H9 (cell line): Measurements from ENCODE around the gene TRIM67. TPM values are rescaled to one million over a fixed set of nuclear protein-coding genes. Genes with fewer than 3 reads are reported as not detected.

Experiments used
- DNase-seq: peaks from one replicate; pipeline ENCODE4 v3.0.0-alpha.2; 2017
- H2AFZ ChIP-seq: one replicate; pipeline ENCODE4 v1.6.1; 2013; ENCODE audit warnings: mild to moderate bottlenecking, low read length, control low read depth, moderate library complexity
- H2AK5ac ChIP-seq: 2 replicates; pipeline ENCODE4 v1.6.1; 2013; ENCODE audit warnings: low read length, control low read depth, mixed read lengths; ENCODE audit not compliant: insufficient read length
- H2BK120ac ChIP-seq: one replicate; pipeline ENCODE4 v1.6.1; 2013; ENCODE audit warnings: low read depth, mild to moderate bottlenecking, low read length, control low read depth, inconsistent platforms; ENCODE audit not compliant: poor library complexity, severe bottlenecking
- H2BK12ac ChIP-seq: 2 replicates; pipeline ENCODE4 v1.6.1; 2013; ENCODE audit warnings: low read length, control low read depth, mixed read lengths, low read depth; ENCODE audit not compliant: insufficient read length
- H2BK15ac ChIP-seq: 2 replicates; pipeline ENCODE4 v1.6.1; 2013; ENCODE audit warnings: low read depth, low read length, control low read depth
- H2BK20ac ChIP-seq: one replicate; pipeline ENCODE4 v1.6.1; 2013; ENCODE audit warnings: low read depth, mild to moderate bottlenecking, low read length, control low read depth, inconsistent platforms; ENCODE audit not compliant: poor library complexity, severe bottlenecking
- H2BK5ac ChIP-seq: 2 replicates; pipeline ENCODE4 v1.6.1; 2013; ENCODE audit warnings: low read length, control low read depth, mixed read lengths; ENCODE audit not compliant: insufficient read length
- H3K14ac ChIP-seq: 2 replicates; pipeline ENCODE4 v1.6.1; 2013; ENCODE audit warnings: low read length, control low read depth; ENCODE audit not compliant: insufficient read depth
- H3K18ac ChIP-seq: 2 replicates; pipeline ENCODE4 v1.6.1; 2013; ENCODE audit warnings: low read depth, mild to moderate bottlenecking, mixed read lengths, low read length, control low read depth; ENCODE audit not compliant: insufficient read length
- H3K23ac ChIP-seq: 2 replicates; pipeline ENCODE4 v1.6.1; 2013; ENCODE audit warnings: low read length, control low read depth, mixed read lengths, low read depth; ENCODE audit not compliant: insufficient read length
- H3K23me2 ChIP-seq: 2 replicates; pipeline ENCODE4 v1.6.1; 2013; ENCODE audit warnings: low read depth, mild to moderate bottlenecking, mixed read lengths, low read length, control low read depth; ENCODE audit not compliant: insufficient read length, poor library complexity, severe bottlenecking
- H3K27ac ChIP-seq: 2 replicates; pipeline ENCODE4 v1.5.1; 2013; ENCODE audit warnings: low read length, control low read depth, mixed read lengths, low read depth; ENCODE audit not compliant: insufficient read length
- H3K27me3 ChIP-seq: 2 replicates; pipeline ENCODE4 v1.6.1; 2013; ENCODE audit warnings: low read length, control low read depth, inconsistent platforms; ENCODE audit not compliant: insufficient read depth
- H3K4ac ChIP-seq: 2 replicates; pipeline ENCODE4 v1.6.1; 2013; ENCODE audit warnings: low read depth, mild to moderate bottlenecking, control low read depth, inconsistent platforms, low read length, moderate library complexity
- H3K4me1 ChIP-seq: 2 replicates; pipeline ENCODE4 v1.6.1; 2013; ENCODE audit warnings: low read length, control low read depth, inconsistent platforms; ENCODE audit not compliant: insufficient read depth
- H3K4me2 ChIP-seq: 2 replicates; pipeline ENCODE4 v1.6.1; 2013; ENCODE audit warnings: low read length, control low read depth, mixed read lengths; ENCODE audit not compliant: insufficient read length, insufficient read depth
- H3K56ac ChIP-seq: 2 replicates; pipeline ENCODE4 v1.6.1; 2013; ENCODE audit warnings: low read depth, mild to moderate bottlenecking, mixed read lengths, low read length, control low read depth; ENCODE audit not compliant: insufficient read length
- H3K79me1 ChIP-seq: 2 replicates; pipeline ENCODE4 v1.6.1; 2013; ENCODE audit warnings: low read depth, mild to moderate bottlenecking, moderate library complexity, low read length, control low read depth, inconsistent platforms; ENCODE audit not compliant: insufficient read depth, poor library complexity, severe bottlenecking
- H3K79me2 ChIP-seq: 2 replicates; pipeline ENCODE4 v1.6.1; 2013; ENCODE audit warnings: low read length, control low read depth, inconsistent platforms; ENCODE audit not compliant: insufficient read depth
- H3K9ac ChIP-seq: 2 replicates; pipeline ENCODE4 v1.6.1; 2013; ENCODE audit warnings: low read length, control low read depth, mixed read lengths; ENCODE audit not compliant: insufficient read length; ENCODE audit errors: extremely low read depth
- H3K9me3 ChIP-seq: one replicate; pipeline ENCODE4 v1.6.1; 2013; ENCODE audit warnings: low read depth, low read length, inconsistent platforms; ENCODE audit not compliant: control insufficient read depth
- H3T11ph ChIP-seq: one replicate; pipeline ENCODE4 v1.6.1; 2013; ENCODE audit warnings: mild to moderate bottlenecking, low read length, control low read depth, inconsistent platforms
- H4K20me1 ChIP-seq: one replicate; pipeline ENCODE4 v1.6.1; 2013; ENCODE audit not compliant: control insufficient read depth, insufficient read length, insufficient read depth
- H4K5ac ChIP-seq: 2 replicates; pipeline ENCODE4 v1.6.1; 2013; ENCODE audit warnings: low read depth, mild to moderate bottlenecking, mixed read lengths, low read length, control low read depth; ENCODE audit not compliant: insufficient read length
- H4K8ac ChIP-seq: replicated peaks from 2 replicates; pipeline ENCODE4 v1.6.1; 2013; ENCODE audit warnings: low read length, control low read depth, mixed read lengths, low read depth; ENCODE audit not compliant: insufficient read length
- H4K91ac ChIP-seq: 2 replicates; pipeline ENCODE4 v1.6.1; 2013; ENCODE audit warnings: low read depth, mild to moderate bottlenecking, moderate library complexity, mixed read lengths, low read length, control low read depth; ENCODE audit not compliant: insufficient read length
- H3K27ac Mint-ChIP-seq, 3 experiments: 2 replicates in 2 of 3; 3 replicates in 1 of 3; pipeline ENCODE4 v1.8.0; 2020 to 2021; ENCODE audit warnings: mixed read lengths in 3 of 3, mild to moderate bottlenecking in 1 of 3, moderate library complexity in 1 of 3
- H3K27me3 Mint-ChIP-seq: 2 replicates; pipeline ENCODE4 v1.8.0; 2021; ENCODE audit warnings: low read depth, mild to moderate bottlenecking, moderate library complexity, mixed read lengths
- H3K36me3 Mint-ChIP-seq, 3 experiments: 2 replicates in 2 of 3; 3 replicates in 1 of 3; pipeline ENCODE4 v1.8.0; 2020 to 2021; ENCODE audit warnings: low read depth in 3 of 3, mixed read lengths in 3 of 3; ENCODE audit not compliant: insufficient read depth in 1 of 3
- H3K4me1 Mint-ChIP-seq, 2 experiments: 2 replicates each; pipeline ENCODE4 v1.8.0; 2020; ENCODE audit warnings: mixed read lengths in 2 of 2
- H3K4me3 Mint-ChIP-seq, 2 experiments: 2 replicates in 1 of 2; 3 replicates in 1 of 2; pipeline ENCODE4 v1.8.0; 2020 to 2021; ENCODE audit warnings: mild to moderate bottlenecking in 2 of 2, mixed read lengths in 2 of 2, moderate library complexity in 1 of 2
- H3K9me3 Mint-ChIP-seq, 2 experiments: 2 replicates in 1 of 2; 3 replicates in 1 of 2; pipeline ENCODE4 v1.8.0; 2020; ENCODE audit warnings: mild to moderate bottlenecking in 2 of 2, mixed read lengths in 2 of 2, moderate library complexity in 1 of 2
- WGBS: extraction: QIAGEN DNeasy Blood & Tissue Kit; methylation state at CpG from one replicate; pipeline ENCODE4 v1.1.7; 2013; ENCODE audit warnings: missing lambda C conversion rate, low lambda C conversion rate, mixed read lengths; ENCODE audit not compliant: insufficient read length; ENCODE audit errors: extremely low coverage; 5-methylcytosine and 5-hydroxymethylcytosine counted together
- total RNA-seq: library from RNA; stranded (reverse); gene quantifications from 2 replicates; pipeline ENCODE4 v1.2.1, GENCODE V29; 2021
- TF ChIP-seq, protein P1 (sequence below): fragments of 200-600 bp; sonication (generic); conservative IDR thresholded peaks from 3 replicates; pipeline ENCODE4 v1.8.0; 2021; ENCODE audit warnings: antibody characterized with exemption, mild to moderate bottlenecking

TRIM67 gene
- total RNA-seq, 1 experiment from 2014 or later: not detected

DNA sequence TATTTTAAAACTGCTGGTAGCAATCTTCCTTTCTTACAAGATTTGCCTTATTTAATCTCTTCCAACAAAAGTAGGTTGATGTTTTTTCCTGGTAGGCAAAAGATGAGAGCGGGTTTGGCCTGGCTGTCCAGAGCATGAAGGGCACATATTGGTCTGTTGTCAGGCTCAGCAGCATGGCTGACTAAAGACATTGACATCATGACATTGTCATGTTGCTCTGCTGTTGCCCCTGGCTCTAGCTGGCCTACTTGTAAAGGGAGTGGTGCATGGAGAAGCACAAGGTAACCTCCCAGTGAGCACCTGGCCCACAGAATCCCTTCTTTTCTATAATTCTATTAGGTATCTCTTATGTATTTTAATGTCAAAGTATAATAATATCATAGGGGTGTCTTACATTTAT is 102.8 kb downstream of the TRIM67 start:
- no peak overlapping the region for H3K27ac ChIP-seq
- Mint-ChIP-seq H3K27me3 (no peaks in the 10 kb centered on the region), H3K36me3 (peaks cover 15 to 63% (median 46%) of the 10 kb centered on the region in 3 experiments; a peak in 6 of 7 replicates), H3K27ac (no peak overlapping the region), H3K4me1 (no peaks in the 10 kb centered on the region), H3K4me3 (no peak overlapping the region), H3K9me3 (no peaks in the 10 kb centered on the region)
- H4K5ac ChIP-seq: no peak overlapping the region
- no peak overlapping the region for H3K18ac ChIP-seq
- no CpG with 5 or more reads among the region's 1 CpG for WGBS
- H2BK12ac ChIP-seq: no peak overlapping the region
- H4K91ac ChIP-seq: no peak overlapping the region
- no peak overlapping the region for H3K4ac ChIP-seq
- TF ChIP-seq, protein P1, sequence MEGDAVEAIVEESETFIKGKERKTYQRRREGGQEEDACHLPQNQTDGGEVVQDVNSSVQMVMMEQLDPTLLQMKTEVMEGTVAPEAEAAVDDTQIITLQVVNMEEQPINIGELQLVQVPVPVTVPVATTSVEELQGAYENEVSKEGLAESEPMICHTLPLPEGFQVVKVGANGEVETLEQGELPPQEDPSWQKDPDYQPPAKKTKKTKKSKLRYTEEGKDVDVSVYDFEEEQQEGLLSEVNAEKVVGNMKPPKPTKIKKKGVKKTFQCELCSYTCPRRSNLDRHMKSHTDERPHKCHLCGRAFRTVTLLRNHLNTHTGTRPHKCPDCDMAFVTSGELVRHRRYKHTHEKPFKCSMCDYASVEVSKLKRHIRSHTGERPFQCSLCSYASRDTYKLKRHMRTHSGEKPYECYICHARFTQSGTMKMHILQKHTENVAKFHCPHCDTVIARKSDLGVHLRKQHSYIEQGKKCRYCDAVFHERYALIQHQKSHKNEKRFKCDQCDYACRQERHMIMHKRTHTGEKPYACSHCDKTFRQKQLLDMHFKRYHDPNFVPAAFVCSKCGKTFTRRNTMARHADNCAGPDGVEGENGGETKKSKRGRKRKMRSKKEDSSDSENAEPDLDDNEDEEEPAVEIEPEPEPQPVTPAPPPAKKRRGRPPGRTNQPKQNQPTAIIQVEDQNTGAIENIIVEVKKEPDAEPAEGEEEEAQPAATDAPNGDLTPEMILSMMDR: no peak
- H4K20me1 ChIP-seq: no peaks in the 10 kb centered on the region
- no peak overlapping the region for H2BK15ac ChIP-seq
- H3K23ac ChIP-seq: peak overlapping the region; percentile 62
- H4K8ac ChIP-seq: no peak overlapping the region
- no peak overlapping the region for H2BK20ac ChIP-seq
- no peak overlapping the region for H2BK120ac ChIP-seq
- H3K9ac ChIP-seq: no peak overlapping the region
- no peaks in the 10 kb centered on the region for H3K79me1 ChIP-seq
- DNase-seq: no peak
- no peaks in the 10 kb centered on the region for H3K23me2 ChIP-seq
- no peaks in the 10 kb centered on the region for H3K4me1 ChIP-seq
- no peak overlapping the region for H3T11ph ChIP-seq
- no peak overlapping the region for H3K56ac ChIP-seq
- H3K27me3 ChIP-seq: no peaks in the 10 kb centered on the region
- no peak overlapping the region for H2AK5ac ChIP-seq
- no peak overlapping the region for H2BK5ac ChIP-seq
- no peak overlapping the region for H3K14ac ChIP-seq
- no peak overlapping the region for H2AFZ ChIP-seq
- no peak overlapping the region for H3K4me2 ChIP-seq
- H3K79me2 ChIP-seq: no peaks in the 10 kb centered on the region
- H3K9me3 ChIP-seq: no peaks in the 10 kb centered on the region
